Activated CD4-positive, CD25-positive, alpha-beta regulatory T cell (primary cell): ENCODE measurements around the gene TMCO2.
"Not testable (repeated sequence)": the region's sequence is repeated elsewhere in the genome, so short reads cannot be mapped to it uniquely, and the experiment has no call there.

ENCODE experiments used
- DNase-seq, 4 experiments: peaks; one replicate each; lab custom pipeline; 2025; lab: John Stamatoyannopoulos, UW

TMCO2 gene

GRCh38 chr1:40247655-40248054, at the start of gene TMCO2:
TSS of gene TMCO2 (plus strand) at chr1:40247937. CDS start at chr1:40247994, 57 bp downstream.
- DNase-seq = no peak

- no peak for DNase-seq
Measured at GRCh38 chr1:40199126-40199525, 48.6 kb upstream of the TMCO2 start.

DNA sequence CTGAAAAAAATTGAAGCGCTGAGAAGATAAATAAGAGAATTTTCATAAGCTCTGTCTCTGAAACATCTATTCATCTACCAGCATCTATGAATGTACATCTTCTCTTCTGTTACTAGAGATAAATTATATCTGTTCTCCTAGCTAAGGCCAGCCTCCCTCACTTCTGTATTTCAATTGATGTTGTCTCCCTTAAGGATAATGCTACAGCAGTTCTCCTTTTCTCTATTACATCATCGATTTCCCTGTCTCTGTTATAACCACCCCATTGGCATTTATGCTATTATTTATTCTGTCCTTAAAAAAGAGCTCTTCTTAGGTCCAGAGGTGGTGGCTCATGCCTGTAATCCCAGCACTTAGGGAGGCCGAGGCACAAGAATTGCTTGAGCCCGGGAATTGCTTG, 42.9 kb upstream of the TMCO2 start:
- DNase-seq = no peak

- DNase-seq = no peak
Measured at GRCh38 chr1:40210511-40211204, 37.1 kb upstream of the TMCO2 start.

DNA sequence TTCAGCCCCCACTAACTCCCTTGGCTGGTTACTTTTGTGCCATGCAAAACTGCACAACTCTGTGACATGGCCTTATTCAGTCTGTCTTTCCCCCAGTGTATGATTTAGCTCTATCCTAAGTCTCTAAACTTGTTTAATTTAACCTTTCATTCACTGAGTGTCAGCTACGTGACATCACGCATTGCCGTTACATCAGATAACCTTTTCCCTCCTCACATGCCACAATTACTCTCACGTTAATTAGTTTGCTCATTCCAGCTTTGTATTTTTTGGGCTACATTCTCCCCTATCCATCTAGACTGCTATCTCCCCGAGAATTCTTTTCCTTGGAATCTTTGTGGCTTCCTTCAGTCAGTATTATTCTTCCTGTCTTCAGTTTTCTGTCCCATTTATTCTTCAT, 29.4 kb upstream of the TMCO2 start:
- DNase-seq = no peak

DNA sequence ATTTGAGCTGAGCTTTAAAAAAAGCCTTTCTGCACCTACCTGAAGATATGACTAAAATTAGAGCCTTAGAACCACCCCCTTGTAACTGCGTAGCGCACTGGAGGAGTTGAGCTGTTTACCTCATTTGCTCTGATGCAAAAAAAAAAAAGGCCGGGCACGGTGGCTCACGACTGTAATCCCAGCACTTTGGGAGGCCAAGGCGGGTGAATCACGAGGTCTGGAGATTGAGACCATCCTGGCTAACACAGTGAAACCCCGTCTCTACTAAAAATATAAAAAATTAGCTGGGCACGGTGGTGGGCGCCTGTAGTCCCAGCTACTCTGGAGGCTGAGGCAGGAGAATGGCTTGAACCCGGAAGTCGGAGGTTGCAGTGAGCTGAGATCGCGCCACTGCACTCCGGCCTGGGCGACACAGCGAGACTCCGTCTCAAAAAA, 26.2 kb upstream of the TMCO2 start:
- not testable (repeated sequence) for DNase-seq

GRCh38 chr1:40221977-40222772, 25.6 kb upstream of the TMCO2 start:
- no peak for DNase-seq

GRCh38 chr1:40224040-40224439, 23.7 kb upstream of the TMCO2 start:
- no peak for DNase-seq

DNA sequence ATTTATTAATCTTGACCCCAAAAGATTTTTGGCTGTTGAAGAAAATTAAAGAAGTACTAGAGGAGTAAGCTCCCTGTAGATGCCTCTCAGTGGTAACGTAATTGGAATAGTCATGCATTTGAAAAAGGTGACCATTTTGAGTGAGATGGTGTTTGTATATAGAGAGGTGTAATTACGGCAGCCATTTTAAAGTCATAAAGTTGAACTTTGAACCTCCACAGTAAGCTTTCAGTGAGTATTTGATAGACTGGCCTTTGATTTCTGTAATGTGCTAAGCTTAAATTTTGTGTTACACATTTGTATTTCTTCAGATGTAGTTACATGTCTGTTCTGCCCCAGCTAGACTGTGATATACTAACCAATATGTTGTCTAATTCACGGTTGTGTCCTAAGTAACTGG, 21.5 kb upstream of the TMCO2 start:
- DNase-seq = no peak

GRCh38 chr1:40232444-40232843, 15.3 kb upstream of the TMCO2 start:
- peak; percentile 8 to 32 (median 21) for DNase-seq

DNA sequence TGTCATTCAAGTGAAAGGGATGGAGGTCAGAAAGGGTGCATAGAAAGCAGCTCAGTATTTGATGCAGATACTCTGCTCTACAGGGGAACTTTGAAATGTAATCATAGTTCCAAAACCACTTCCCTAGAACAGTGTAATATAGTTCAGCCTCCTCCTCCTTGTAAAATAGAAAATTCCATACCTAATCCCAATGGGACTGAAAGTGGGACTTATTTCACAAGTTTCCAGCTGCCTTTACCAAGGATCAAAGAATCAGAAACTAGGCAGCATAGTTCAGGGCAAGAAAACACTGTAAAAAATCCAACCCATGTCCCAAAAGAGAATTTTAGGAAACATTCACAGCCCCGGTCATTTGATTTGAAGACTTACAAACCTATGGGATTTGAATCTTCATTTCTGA, 8.1 kb upstream of the TMCO2 start:
- DNase-seq = no peak

- no peak for DNase-seq
Measured at GRCh38 chr1:40240390-40240789, 7.3 kb upstream of the TMCO2 start.

DNA sequence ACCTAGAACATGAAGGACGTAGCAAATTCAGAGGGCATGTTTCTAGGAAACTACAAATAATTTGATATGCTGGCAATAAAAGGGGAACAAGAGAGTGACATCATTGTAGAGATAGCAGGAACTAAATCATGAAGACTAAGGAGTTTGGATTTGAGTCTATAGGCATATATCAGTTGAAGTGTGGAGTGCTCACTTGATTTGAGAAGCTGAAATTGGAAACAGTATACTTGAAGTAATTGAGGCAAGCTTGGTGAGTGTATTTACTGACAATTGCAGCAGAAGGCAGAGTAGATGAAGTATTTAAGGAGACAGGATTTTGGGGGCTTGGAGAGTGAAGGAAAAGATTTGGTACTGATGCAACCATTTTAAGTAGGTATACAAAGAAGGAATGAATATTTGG, 6.4 kb upstream of the TMCO2 start:
- DNase-seq = no peak

DNA sequence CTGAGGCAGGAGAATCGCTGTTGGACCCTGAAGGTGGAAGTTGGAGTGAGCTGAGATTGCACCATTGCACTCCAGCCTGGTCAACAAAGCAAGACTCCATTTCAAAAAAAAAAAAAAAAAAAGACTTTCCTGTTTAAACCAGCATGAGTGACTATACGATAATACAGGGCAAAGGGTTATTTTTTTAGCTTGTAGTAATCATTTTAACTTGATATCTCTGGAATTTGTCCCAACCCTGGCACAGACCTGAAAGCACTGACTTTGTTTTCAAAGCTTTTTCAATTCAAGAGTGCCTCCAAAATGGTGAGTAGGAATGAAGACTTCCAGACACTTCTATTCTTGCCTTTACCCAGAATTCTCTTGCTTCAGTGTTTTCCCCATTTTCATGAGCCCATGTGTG, 4.4 kb upstream of the TMCO2 start:
- DNase-seq = no peak

DNA sequence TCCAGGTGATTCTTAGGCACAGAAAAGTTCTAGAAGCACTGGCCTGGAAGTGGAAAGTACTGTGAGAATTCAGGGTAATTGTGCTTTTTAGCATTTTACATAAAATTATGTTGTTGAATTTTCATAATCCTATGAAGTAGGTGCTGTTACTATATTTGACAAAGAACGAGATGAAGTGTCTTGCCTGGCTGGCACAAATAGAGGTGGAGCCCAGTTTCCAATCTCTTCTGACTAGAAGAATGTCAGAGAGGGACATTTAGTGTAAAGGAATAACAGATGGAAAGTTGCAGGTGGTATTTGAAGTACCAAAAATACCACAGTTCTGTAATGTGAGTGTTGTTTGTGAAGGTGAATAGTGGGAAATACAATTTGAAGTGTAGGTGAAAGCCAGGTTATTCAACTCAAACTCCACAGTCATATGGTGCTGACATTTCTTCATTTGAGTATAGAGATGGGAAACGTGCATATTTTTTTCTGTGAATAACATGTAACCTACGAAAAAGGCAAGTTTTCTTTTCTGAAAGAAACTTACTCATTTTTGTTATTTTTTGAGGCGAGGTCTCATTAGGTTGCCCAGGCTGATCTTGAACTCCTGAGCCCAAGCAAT, 3.5 kb upstream of the TMCO2 start:
- no peak for DNase-seq

DNA sequence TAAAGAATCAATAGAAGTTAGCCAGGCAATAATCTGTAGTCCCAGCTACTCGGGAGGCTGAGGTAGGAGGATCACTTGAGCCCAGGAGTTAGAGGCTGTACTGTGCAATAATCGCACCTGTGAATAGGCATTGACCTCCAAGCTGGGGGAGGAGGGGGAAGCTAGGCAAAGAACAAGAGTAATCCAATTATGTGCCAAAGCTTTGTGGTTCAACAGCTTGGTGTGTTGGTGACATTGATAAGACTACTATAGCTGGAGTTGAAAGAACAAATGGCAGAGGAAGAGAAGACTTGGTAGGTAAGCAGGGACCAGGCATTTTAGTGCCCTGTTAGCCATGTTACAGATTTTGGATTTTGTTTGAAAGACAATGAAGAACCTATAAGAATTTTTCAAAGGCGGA, 2.1 kb upstream of the TMCO2 start:
- no peak for DNase-seq

- no peak for DNase-seq
Measured at GRCh38 chr1:40248412-40248811, 675 bp downstream of the TMCO2 start.

DNA sequence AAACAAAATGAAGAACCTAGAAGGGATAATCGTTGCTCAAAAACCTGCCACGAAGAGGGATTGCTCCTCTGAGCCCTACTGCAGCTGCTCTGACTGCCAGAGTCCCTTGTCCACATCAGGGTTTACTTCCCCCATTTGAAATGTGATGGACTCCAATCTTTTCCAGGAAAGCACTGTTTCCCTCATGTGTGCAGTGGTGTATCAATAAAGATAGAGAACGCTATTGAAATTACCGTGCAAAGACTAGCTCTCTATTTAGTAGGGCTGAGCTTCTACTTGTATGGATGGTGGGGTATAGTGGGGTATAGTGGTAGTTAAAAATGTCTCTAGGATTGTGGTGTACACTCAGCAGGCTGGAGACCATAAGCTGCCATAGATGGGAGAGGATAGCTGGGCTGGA, 3.7 kb downstream of the TMCO2 start:
- no peak for DNase-seq

GRCh38 chr1:40252601-40253000, 4.9 kb downstream of the TMCO2 start:
- DNase-seq = no peak

DNA sequence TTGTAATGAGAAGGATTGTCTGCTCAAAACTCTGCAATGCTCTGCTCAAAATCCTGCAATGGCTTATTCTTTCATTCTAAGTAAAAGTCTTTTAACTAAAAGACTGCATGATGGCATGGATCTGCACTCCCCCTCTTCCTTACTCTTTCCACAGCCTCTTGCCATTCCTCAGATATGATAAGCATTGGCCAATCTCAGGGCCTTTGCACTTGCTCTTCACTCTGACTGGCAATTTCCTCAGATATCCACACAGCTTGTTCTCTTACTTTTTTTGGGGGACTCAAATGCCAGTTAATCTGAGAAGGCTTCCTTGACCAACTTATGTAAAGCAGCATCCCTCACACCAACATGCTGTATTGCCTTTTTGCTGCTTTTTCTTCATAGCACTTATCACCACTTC, 7.5 kb downstream of the TMCO2 start:
- DNase-seq = no peak

GRCh38 chr1:40256401-40257084, 8.8 kb downstream of the TMCO2 start:
- no peak for DNase-seq

DNA sequence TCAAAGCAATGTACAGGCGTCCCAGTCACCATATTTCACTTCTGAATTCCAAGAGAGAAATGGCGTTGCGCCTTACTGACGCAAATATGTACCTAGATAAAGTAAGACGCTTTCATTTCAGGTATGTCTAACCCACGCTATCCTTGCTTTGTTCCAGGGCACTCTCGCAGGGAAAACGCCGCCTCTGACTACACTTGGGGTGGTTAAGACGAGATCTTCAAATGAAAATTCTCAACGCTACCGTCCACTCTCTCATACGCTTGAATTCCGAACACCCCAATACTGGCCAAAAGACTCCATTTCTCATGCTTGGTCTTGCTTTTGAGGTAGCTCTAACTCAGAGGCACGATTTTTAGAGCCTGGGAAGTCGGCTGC, 9.6 kb downstream of the TMCO2 start:
- DNase-seq = no peak
